Neural cell (in vitro differentiated cells): Measurements from ENCODE around the gene VWA7.
"Not testable (repeated sequence)": the region's sequence is repeated elsewhere in the genome, so short reads cannot be mapped to it uniquely, and the experiment has no call there.

ENCODE experiments used
- EP300 ChIP-seq: fragments of 450-650 bp; conservative IDR thresholded peaks from 2 replicates; pipeline ENCODE4 v1.6.1; 2014; ENCODE audit warnings: antibody characterized with exemption, mild to moderate bottlenecking, moderate library complexity; ENCODE audit not compliant: poor library complexity, severe bottlenecking
- EZH2 ChIP-seq: fragments of 200-600, 300-800 bp; shearing (Covaris generic), sonication (generic); IDR thresholded peaks from 2 replicates; pipeline ENCODE4 v1.6.1; 2014; ENCODE audit warnings: antibody characterized with exemption, low read length, borderline replicate concordance, mild to moderate bottlenecking; ENCODE audit not compliant: insufficient read depth, poor library complexity, severe bottlenecking
- MXI1 ChIP-seq: fragments of 450-650 bp; conservative IDR thresholded peaks from 2 replicates; pipeline ENCODE4 v1.6.1; 2014; ENCODE audit warnings: antibody characterized with exemption, mild to moderate bottlenecking; ENCODE audit not compliant: poor library complexity, severe bottlenecking
- POLR2AphosphoS5 ChIP-seq: IDR thresholded peaks from 2 replicates; pipeline ENCODE4 v1.6.1; 2012
- RAD21 ChIP-seq: fragments of 450-650 bp; conservative IDR thresholded peaks from 2 replicates; pipeline ENCODE4 v1.6.1; 2014; ENCODE audit warnings: antibody characterized with exemption, mild to moderate bottlenecking, moderate library complexity
- SMC3 ChIP-seq: fragments of 450-650 bp; conservative IDR thresholded peaks from 2 replicates; pipeline ENCODE4 v1.6.1; 2014; ENCODE audit warnings: antibody characterized with exemption, mild to moderate bottlenecking, moderate library complexity; ENCODE audit not compliant: poor library complexity
- TAF1 ChIP-seq: IDR thresholded peaks from 2 replicates; pipeline ENCODE4 v1.6.1; 2012; ENCODE audit warnings: low read depth
- TF ChIP-seq, protein P1 (sequence below): fragments of 450-650 bp; IDR thresholded peaks from 2 replicates; pipeline ENCODE4 v1.5.1; 2014; ENCODE audit warnings: antibody characterized with exemption, mild to moderate bottlenecking, moderate library complexity; ENCODE audit not compliant: poor library complexity, severe bottlenecking
- TF ChIP-seq, protein P2 (sequence below): IDR thresholded peaks from 2 replicates; pipeline ENCODE4 v1.6.1; 2012; ENCODE audit warnings: borderline replicate concordance

DNA sequence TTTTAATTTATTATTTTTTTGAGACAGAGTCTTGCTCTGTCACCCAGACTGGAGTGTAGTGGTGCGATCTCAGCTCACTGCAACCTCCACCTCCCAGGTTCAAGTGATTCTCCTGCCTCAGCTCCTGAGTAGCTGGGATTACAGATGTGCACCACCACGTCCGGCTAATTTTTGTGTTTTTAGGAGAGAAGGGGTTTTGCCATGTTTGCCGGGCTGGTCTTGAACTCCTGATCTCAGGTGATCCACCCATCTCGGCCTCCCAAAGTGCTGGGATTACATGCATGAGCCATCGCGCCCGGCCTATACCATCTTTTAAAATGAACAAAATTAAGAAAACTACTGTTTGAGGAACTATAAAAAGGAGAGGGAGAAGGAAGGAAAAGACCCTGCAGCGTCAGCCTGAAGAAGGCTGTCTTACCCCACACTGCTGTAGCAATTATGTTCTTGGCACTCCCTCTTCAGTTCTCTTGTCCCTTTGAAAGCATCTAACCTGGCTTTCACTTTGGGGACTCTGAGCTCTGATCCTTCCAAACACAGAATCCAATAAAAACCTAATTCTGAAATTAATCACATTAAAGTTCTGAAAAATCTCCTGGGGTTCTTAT lies 46.6 kb upstream of the VWA7 start:
- TF ChIP-seq, protein P1, sequence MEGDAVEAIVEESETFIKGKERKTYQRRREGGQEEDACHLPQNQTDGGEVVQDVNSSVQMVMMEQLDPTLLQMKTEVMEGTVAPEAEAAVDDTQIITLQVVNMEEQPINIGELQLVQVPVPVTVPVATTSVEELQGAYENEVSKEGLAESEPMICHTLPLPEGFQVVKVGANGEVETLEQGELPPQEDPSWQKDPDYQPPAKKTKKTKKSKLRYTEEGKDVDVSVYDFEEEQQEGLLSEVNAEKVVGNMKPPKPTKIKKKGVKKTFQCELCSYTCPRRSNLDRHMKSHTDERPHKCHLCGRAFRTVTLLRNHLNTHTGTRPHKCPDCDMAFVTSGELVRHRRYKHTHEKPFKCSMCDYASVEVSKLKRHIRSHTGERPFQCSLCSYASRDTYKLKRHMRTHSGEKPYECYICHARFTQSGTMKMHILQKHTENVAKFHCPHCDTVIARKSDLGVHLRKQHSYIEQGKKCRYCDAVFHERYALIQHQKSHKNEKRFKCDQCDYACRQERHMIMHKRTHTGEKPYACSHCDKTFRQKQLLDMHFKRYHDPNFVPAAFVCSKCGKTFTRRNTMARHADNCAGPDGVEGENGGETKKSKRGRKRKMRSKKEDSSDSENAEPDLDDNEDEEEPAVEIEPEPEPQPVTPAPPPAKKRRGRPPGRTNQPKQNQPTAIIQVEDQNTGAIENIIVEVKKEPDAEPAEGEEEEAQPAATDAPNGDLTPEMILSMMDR = not testable (repeated sequence)
- not testable (repeated sequence) for TF ChIP-seq POLR2AphosphoS5, EZH2, SMC3, EP300, MXI1, RAD21, TAF1
- TF ChIP-seq, protein P2, sequence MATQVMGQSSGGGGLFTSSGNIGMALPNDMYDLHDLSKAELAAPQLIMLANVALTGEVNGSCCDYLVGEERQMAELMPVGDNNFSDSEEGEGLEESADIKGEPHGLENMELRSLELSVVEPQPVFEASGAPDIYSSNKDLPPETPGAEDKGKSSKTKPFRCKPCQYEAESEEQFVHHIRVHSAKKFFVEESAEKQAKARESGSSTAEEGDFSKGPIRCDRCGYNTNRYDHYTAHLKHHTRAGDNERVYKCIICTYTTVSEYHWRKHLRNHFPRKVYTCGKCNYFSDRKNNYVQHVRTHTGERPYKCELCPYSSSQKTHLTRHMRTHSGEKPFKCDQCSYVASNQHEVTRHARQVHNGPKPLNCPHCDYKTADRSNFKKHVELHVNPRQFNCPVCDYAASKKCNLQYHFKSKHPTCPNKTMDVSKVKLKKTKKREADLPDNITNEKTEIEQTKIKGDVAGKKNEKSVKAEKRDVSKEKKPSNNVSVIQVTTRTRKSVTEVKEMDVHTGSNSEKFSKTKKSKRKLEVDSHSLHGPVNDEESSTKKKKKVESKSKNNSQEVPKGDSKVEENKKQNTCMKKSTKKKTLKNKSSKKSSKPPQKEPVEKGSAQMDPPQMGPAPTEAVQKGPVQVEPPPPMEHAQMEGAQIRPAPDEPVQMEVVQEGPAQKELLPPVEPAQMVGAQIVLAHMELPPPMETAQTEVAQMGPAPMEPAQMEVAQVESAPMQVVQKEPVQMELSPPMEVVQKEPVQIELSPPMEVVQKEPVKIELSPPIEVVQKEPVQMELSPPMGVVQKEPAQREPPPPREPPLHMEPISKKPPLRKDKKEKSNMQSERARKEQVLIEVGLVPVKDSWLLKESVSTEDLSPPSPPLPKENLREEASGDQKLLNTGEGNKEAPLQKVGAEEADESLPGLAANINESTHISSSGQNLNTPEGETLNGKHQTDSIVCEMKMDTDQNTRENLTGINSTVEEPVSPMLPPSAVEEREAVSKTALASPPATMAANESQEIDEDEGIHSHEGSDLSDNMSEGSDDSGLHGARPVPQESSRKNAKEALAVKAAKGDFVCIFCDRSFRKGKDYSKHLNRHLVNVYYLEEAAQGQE = not testable (repeated sequence)
